IMR-90 (cell line): Measurements from ENCODE around the gene PCCB. TPM values are rescaled to one million over a fixed set of nuclear protein-coding genes. Genes with fewer than 3 reads are reported as not detected.

Experiments used
- ATAC-seq: fragments of 200-7000 bp; cut with Tn5 transposase; 2 replicates; pipeline ENCODE4 v1.9.1; 2020; ENCODE audit warnings: low read depth, mild to moderate bottlenecking, moderate library complexity
- BruUV-seq: library from RNA; stranded (reverse); fragments of 400-500 nt; replicated peaks from 2 replicates; lab custom pipeline; 2021; lab: Mats Ljungman, UMichigan
- CTCF ChIA-PET: fragments of 300-600 bp; formaldehyde crosslinking; extraction: SDS; loops from one replicate; lab custom pipeline; 2021; ENCODE audit warnings: antibody characterized with exemption; lab: Yijun Ruan, JAX
- POLR2A ChIA-PET: fragments of 300-600 bp; sonication (Branson Sonifier 250); formaldehyde crosslinking; loops from one replicate; lab custom pipeline; 2022; ENCODE audit warnings: antibody characterized with exemption; ENCODE audit not compliant: unreplicated experiment; lab: Charles Lee
- DNase-seq: peaks from one replicate; pipeline ENCODE4 v3.0.0; 2013
- H2AFZ ChIP-seq: replicated peaks from 2 replicates; pipeline ENCODE3; 2013; ENCODE audit warnings: low read length, mild to moderate bottlenecking; ENCODE audit not compliant: poor library complexity
- H2AK5ac ChIP-seq: 2 replicates; pipeline ENCODE4 v1.6.1; 2013; ENCODE audit warnings: low read depth, low read length, inconsistent platforms
- H2AK9ac ChIP-seq: replicated peaks from 2 replicates; pipeline ENCODE3; 2013; ENCODE audit warnings: mild to moderate bottlenecking, low read depth, low read length, moderate library complexity; ENCODE audit not compliant: poor library complexity
- H2BK120ac ChIP-seq: 2 replicates; pipeline ENCODE4 v1.6.1; 2013; ENCODE audit warnings: low read depth, low read length, inconsistent platforms
- H2BK15ac ChIP-seq: 3 replicates; pipeline ENCODE4 v1.6.1; 2013; ENCODE audit warnings: low read depth, low read length, inconsistent platforms
- H2BK20ac ChIP-seq: 2 replicates; pipeline ENCODE4 v1.6.1; 2013; ENCODE audit warnings: low read depth, mild to moderate bottlenecking, inconsistent platforms, low read length, moderate library complexity
- H2BK5ac ChIP-seq: 2 replicates; pipeline ENCODE4 v1.6.1; 2013; ENCODE audit warnings: mild to moderate bottlenecking, low read depth, low read length, inconsistent platforms; ENCODE audit not compliant: poor library complexity, severe bottlenecking
- H3K14ac ChIP-seq: replicated peaks from 2 replicates; pipeline ENCODE4 v1.6.1; 2013; ENCODE audit warnings: low read depth, low read length, inconsistent platforms
- H3K18ac ChIP-seq: 2 replicates; pipeline ENCODE4 v1.6.1; 2013; ENCODE audit warnings: low read depth, low read length, control low read depth
- H3K23ac ChIP-seq: 2 replicates; pipeline ENCODE4 v1.6.1; 2013; ENCODE audit warnings: low read depth, low read length, inconsistent platforms
- H3K27ac ChIP-seq: 2 replicates; pipeline ENCODE4 v1.5.1; 2013; ENCODE audit warnings: mild to moderate bottlenecking, control low read depth, low read length; ENCODE audit not compliant: insufficient read depth
- H3K27me3 ChIP-seq: 2 replicates; pipeline ENCODE4 v1.6.1; 2013; ENCODE audit warnings: low read length; ENCODE audit not compliant: control insufficient read depth, insufficient read depth
- H3K36me3 ChIP-seq: 2 replicates; pipeline ENCODE4 v1.6.1; 2013; ENCODE audit warnings: low read length, mixed read lengths; ENCODE audit not compliant: control insufficient read depth, insufficient read depth
- H3K4ac ChIP-seq: 2 replicates; pipeline ENCODE4 v1.6.1; 2013; ENCODE audit warnings: low read depth, low read length, inconsistent platforms
- H3K4me1 ChIP-seq: 2 replicates; pipeline ENCODE4 v1.6.1; 2013; ENCODE audit warnings: low read length, mixed read lengths; ENCODE audit not compliant: control insufficient read depth, insufficient read depth
- H3K4me2 ChIP-seq: 2 replicates; pipeline ENCODE4 v1.6.1; 2013; ENCODE audit warnings: low read depth, mild to moderate bottlenecking, control low read depth, low read length, moderate library complexity
- H3K4me3 ChIP-seq: 2 replicates; pipeline ENCODE4 v1.5.1; 2013; ENCODE audit warnings: low read depth, mild to moderate bottlenecking, control low read depth, low read length, moderate library complexity; ENCODE audit not compliant: insufficient read depth
- H3K56ac ChIP-seq: 2 replicates; pipeline ENCODE4 v1.6.1; 2013; ENCODE audit warnings: low read length, inconsistent platforms; ENCODE audit not compliant: insufficient read depth; ENCODE audit errors: extremely low read depth
- H3K79me1 ChIP-seq, 2 experiments: 2 replicates each; pipeline ENCODE4 v1.6.1; 2013; ENCODE audit warnings: low read length in 2 of 2, inconsistent platforms in 1 of 2, low read depth in 1 of 2
- H3K9ac ChIP-seq: 2 replicates; pipeline ENCODE4 v1.6.1; 2013; ENCODE audit warnings: low read depth, low read length, control low read depth
- H3K9me1 ChIP-seq: 2 replicates; pipeline ENCODE4 v1.6.1; 2013; ENCODE audit warnings: low read length, inconsistent platforms; ENCODE audit not compliant: insufficient read depth
- H3K9me3 ChIP-seq: 2 replicates; pipeline ENCODE4 v1.6.1; 2013; ENCODE audit warnings: low read length; ENCODE audit not compliant: control insufficient read depth, insufficient read depth
- H4K20me1 ChIP-seq: 2 replicates; pipeline ENCODE4 v1.6.1; 2013; ENCODE audit warnings: low read length, inconsistent platforms; ENCODE audit not compliant: insufficient read depth
- H4K5ac ChIP-seq: 2 replicates; pipeline ENCODE4 v1.6.1; 2013; ENCODE audit warnings: mild to moderate bottlenecking, low read depth, low read length, control low read depth
- H4K8ac ChIP-seq, 2 experiments: 2 replicates each; pipeline ENCODE4 v1.6.1; 2013; ENCODE audit warnings: low read depth in 2 of 2, low read length in 2 of 2, control low read depth in 1 of 2, inconsistent platforms in 1 of 2
- H4K91ac ChIP-seq: 2 replicates; pipeline ENCODE4 v1.6.1; 2013; ENCODE audit warnings: low read depth, low read length, inconsistent platforms; ENCODE audit not compliant: insufficient read depth
- NFE2L2 ChIP-seq: fragments of 150-350 bp; IDR thresholded peaks from 2 replicates; pipeline ENCODE4 v1.6.1; 2016; ENCODE audit warnings: low read depth, mild to moderate bottlenecking, low read length
- WGBS, 2 experiments: methylation state at CpG; one replicate each; pipeline versions ENCODE4 v1.1.5 to v1.1.7; 2013; ENCODE audit warnings: missing lambda C conversion rate in 2 of 2; ENCODE audit not compliant: insufficient read length in 1 of 2; ENCODE audit errors: extremely low coverage in 2 of 2; 5-methylcytosine and 5-hydroxymethylcytosine counted together
- dilution Hi-C: fragments of 300-500 bp; cut with HindIII; formaldehyde crosslinking; loops from one replicate; pipeline ENCODE4 v1.14.3; 2018; ENCODE audit warnings: low sequenced_read_pairs; ENCODE audit not compliant: unreplicated experiment
- in situ Hi-C: fragments of 300-500 bp; cut with MboI; formaldehyde crosslinking; loops from 3 replicates; pipeline ENCODE4 v1.14.3; 2019; ENCODE audit warnings: low sequenced_read_pairs, inconsistent platforms, mixed read lengths
- intact Hi-C: fragments of 100-400 bp; cut with micrococcal nuclease; formaldehyde crosslinking; loops from 2 replicates; pipeline ENCODE4 v1.10.0; 2022
- polyA plus RNA-seq, 3 experiments: library from polyadenylated mRNA; depleted of rRNA; stranded (reverse); fragments of >200 nt; gene quantifications; 2 replicates each; pipeline ENCODE4 v1.2.3, GENCODE V29; 2012; ENCODE audit warnings: low replicate concordance in 1 of 3
- total RNA-seq: library from RNA; depleted of rRNA; stranded (reverse); fragments of >200 nt; gene quantifications from 2 replicates; pipeline ENCODE4 v1.2.3, GENCODE V29; 2012
- TF ChIP-seq, protein P1 (sequence below): fragments of 150-350 bp; IDR thresholded peaks from 2 replicates; pipeline ENCODE4 v1.6.1; 2016; ENCODE audit warnings: low read depth, mild to moderate bottlenecking, low read length, moderate library complexity, borderline replicate concordance

PCCB gene
- total and polyA plus RNA-seq, 2 of the 4 experiments (the other 2 are of a cell fraction): 40.5 to 76.2 TPM

DNA sequence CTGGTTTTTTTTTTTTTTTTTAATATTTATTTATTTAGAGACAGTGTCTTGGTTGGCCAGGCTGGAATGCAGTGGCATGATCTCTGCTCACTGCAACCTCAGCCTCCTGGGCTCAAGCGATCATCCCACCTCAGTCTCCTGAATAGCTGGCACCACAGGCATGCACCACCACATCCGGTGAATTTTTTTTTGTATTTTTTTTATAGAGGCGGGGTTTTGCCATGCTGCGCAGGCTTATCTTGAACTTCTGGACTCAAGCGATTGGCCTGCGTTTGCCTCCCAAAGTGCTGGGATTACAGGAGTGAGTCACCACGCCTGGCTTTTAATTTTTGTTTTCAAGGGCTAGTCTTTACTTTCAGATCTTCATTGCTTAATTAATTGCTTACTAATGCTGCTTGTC lies 13.1 kb downstream of the PCCB start:
- Histone ChIP-seq H3K23ac (no peak overlapping the region), H3K9ac (no peak overlapping the region), H3K4ac (no peak overlapping the region), H4K8ac (no peak overlapping the region), H3K4me1 (peaks cover 3% of the 10 kb centered on the region; the same call in 1 of the 2 replicates), H3K56ac (no peak overlapping the region), H3K27me3 (no peaks in the 10 kb centered on the region), H3K4me3 (no peak overlapping the region), H4K91ac (no peak overlapping the region), H3K36me3 (peaks cover 19% of the 10 kb centered on the region), H3K79me1 (peaks cover 6 to 8% of the 10 kb centered on the region in 2 experiments; a peak in 3 of 4 replicates), H2BK20ac (no peak overlapping the region), H3K9me3 (no peaks in the 10 kb centered on the region), H2AK9ac (no peak overlapping the region), H3K14ac (no peak overlapping the region), H4K5ac (no peak overlapping the region), H4K20me1 (no peaks in the 10 kb centered on the region), H3K4me2 (no peak overlapping the region), H2BK5ac (no peak overlapping the region), H2BK15ac (no peak overlapping the region), H3K9me1 (no peaks in the 10 kb centered on the region), H3K27ac (no peak overlapping the region), H2AFZ (no peak overlapping the region), H2AK5ac (no peak overlapping the region), H2BK120ac (no peak overlapping the region), H3K18ac (no peak overlapping the region)
- no CpG with 5 or more reads among the region's 7 CpGs for WGBS, 2 experiments
- DNase-seq: no peak
- TF ChIP-seq, protein P1, sequence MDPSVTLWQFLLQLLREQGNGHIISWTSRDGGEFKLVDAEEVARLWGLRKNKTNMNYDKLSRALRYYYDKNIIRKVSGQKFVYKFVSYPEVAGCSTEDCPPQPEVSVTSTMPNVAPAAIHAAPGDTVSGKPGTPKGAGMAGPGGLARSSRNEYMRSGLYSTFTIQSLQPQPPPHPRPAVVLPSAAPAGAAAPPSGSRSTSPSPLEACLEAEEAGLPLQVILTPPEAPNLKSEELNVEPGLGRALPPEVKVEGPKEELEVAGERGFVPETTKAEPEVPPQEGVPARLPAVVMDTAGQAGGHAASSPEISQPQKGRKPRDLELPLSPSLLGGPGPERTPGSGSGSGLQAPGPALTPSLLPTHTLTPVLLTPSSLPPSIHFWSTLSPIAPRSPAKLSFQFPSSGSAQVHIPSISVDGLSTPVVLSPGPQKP: no peak
- TF ChIP-seq NFE2L2: no peak
- in situ Hi-C loops: no loop called here
- dilution Hi-C loops: no loop called here
- ATAC-seq: no peak
- BruUV-seq: no TSS peak
- intact Hi-C loops: no loop called here
- ChIA-PET POLR2A (interaction anchor here (0.6 kb wide), 1 partner anchor 345 kb away, joined by 3 read pairs; no protein-coding TSS in a partner anchor), CTCF (no interaction called here)
